SK-N-SH treated with all-trans-retinoic acid at 6 μM for 48 hours (cell line): Measurements from ENCODE around the gene RNF111.

ENCODE experiments used
- ATAC-seq: fragments of 200-7000 bp; cut with Tn5 transposase; 3 replicates; pipeline ENCODE4 v1.9.1; 2020; ENCODE audit warnings: mild to moderate bottlenecking, moderate library complexity
- ARNTL ChIP-seq: fragments of 450-650 bp; formaldehyde crosslinking; IDR thresholded peaks from 2 replicates; pipeline ENCODE4 v1.5.0; 2020; ENCODE audit warnings: low read depth, mild to moderate bottlenecking, moderate library complexity, borderline replicate concordance
- BACH2 ChIP-seq: fragments of 250-450 bp; sonication (Bioruptor Pico); IDR thresholded peaks from 2 replicates; pipeline ENCODE4 v1.9.0; 2021; ENCODE audit warnings: mild to moderate bottlenecking, borderline replicate concordance
- CREB5 ChIP-seq: fragments of 250-450 bp; sonication (Bioruptor Pico); IDR thresholded peaks from 2 replicates; pipeline ENCODE4 v1.5.1; 2020; ENCODE audit warnings: low read depth, mild to moderate bottlenecking, moderate library complexity
- CSDC2 ChIP-seq: fragments of 250-450 bp; sonication (Bioruptor Pico); IDR thresholded peaks from 2 replicates; pipeline ENCODE4 v1.5.0; 2020; ENCODE audit warnings: mild to moderate bottlenecking, moderate library complexity
- CSRNP3 ChIP-seq: fragments of 250-450 bp; sonication (Bioruptor Pico); IDR thresholded peaks from 2 replicates; pipeline ENCODE4 v1.5.1; 2021; ENCODE audit warnings: mild to moderate bottlenecking, moderate library complexity
- ESRRG ChIP-seq: fragments of 250-450 bp; sonication (Bioruptor Pico); IDR thresholded peaks from 2 replicates; pipeline ENCODE4 v1.6.1; 2021; ENCODE audit warnings: mild to moderate bottlenecking
- GLIS3 ChIP-seq: fragments of 250-450 bp; sonication (Bioruptor Pico); IDR thresholded peaks from 2 replicates; pipeline ENCODE4 v1.5.0; 2020; ENCODE audit warnings: mild to moderate bottlenecking, moderate library complexity
- ISL1 ChIP-seq: fragments of 250-450 bp; sonication (Bioruptor Pico); IDR thresholded peaks from 2 replicates; pipeline ENCODE4 v2.1.2; 2022; ENCODE audit warnings: mild to moderate bottlenecking, moderate library complexity
- OSR1 ChIP-seq: fragments of 250-450 bp; sonication (Bioruptor Pico); IDR thresholded peaks from 2 replicates; pipeline ENCODE4 v1.8.0; 2022; ENCODE audit warnings: moderate library complexity, mild to moderate bottlenecking, inconsistent platforms
- PATZ1 ChIP-seq: fragments of 250-450 bp; sonication (Bioruptor Pico); IDR thresholded peaks from 2 replicates; pipeline ENCODE4 v1.8.0; 2020; ENCODE audit warnings: mild to moderate bottlenecking, moderate library complexity, borderline replicate concordance
- POU6F1 ChIP-seq: fragments of 250-450 bp; sonication (Bioruptor Pico); IDR thresholded peaks from 2 replicates; pipeline ENCODE4 v1.8.0; 2021; ENCODE audit warnings: low read depth, mild to moderate bottlenecking, moderate library complexity, borderline replicate concordance
- PPARA ChIP-seq: fragments of 250-450 bp; sonication (Bioruptor Pico); IDR thresholded peaks from 2 replicates; pipeline ENCODE4 v1.5.0; 2020; ENCODE audit warnings: mild to moderate bottlenecking, borderline replicate concordance
- RARB ChIP-seq: fragments of 250-450 bp; sonication (Bioruptor Pico); IDR thresholded peaks from 2 replicates; pipeline ENCODE4 v1.8.0; 2021; ENCODE audit warnings: mild to moderate bottlenecking, moderate library complexity
- SNAI2 ChIP-seq: fragments of 250-450 bp; sonication (Bioruptor Pico); IDR thresholded peaks from 2 replicates; pipeline ENCODE4 v1.5.0; 2020; ENCODE audit warnings: mild to moderate bottlenecking, moderate library complexity
- TCF4 ChIP-seq: fragments of 250-450 bp; sonication (Bioruptor Pico); IDR thresholded peaks from 2 replicates; pipeline ENCODE4 v1.8.0; 2021; ENCODE audit warnings: mild to moderate bottlenecking, moderate library complexity, borderline replicate concordance
- TOX ChIP-seq: fragments of 250-450 bp; sonication (Bioruptor Pico); IDR thresholded peaks from 2 replicates; pipeline ENCODE4 v1.8.0; 2021; ENCODE audit warnings: mild to moderate bottlenecking, moderate library complexity, borderline replicate concordance
- TSHZ2 ChIP-seq: fragments of 250-450 bp; sonication (Bioruptor Pico); IDR thresholded peaks from 2 replicates; pipeline ENCODE4 v1.5.0; 2020; ENCODE audit warnings: mild to moderate bottlenecking, moderate library complexity
- ZFP3 ChIP-seq: fragments of 250-450 bp; sonication (Bioruptor Pico); IDR thresholded peaks from 2 replicates; pipeline ENCODE4 v1.5.0; 2020; ENCODE audit warnings: mild to moderate bottlenecking, moderate library complexity
- ZFP30 ChIP-seq: fragments of 450-650 bp; formaldehyde crosslinking; IDR thresholded peaks from 2 replicates; pipeline ENCODE4 v1.5.0; 2022; ENCODE audit warnings: mild to moderate bottlenecking, moderate library complexity
- ZNF565 ChIP-seq: fragments of 450-650 bp; formaldehyde crosslinking; conservative IDR thresholded peaks from 2 replicates; pipeline ENCODE4 v1.5.0; 2020; ENCODE audit warnings: low read depth, mild to moderate bottlenecking, moderate library complexity
- ZNF8 ChIP-seq: fragments of 450-650 bp; formaldehyde crosslinking; IDR thresholded peaks from 2 replicates; pipeline ENCODE4 v1.5.0; 2020; ENCODE audit warnings: mild to moderate bottlenecking, moderate library complexity

RNF111 gene

GRCh38 chr15:59060348-59060747 lies 72.9 kb downstream of the RNF111 start (continued):
- TF ChIP-seq TSHZ2 (CRISPR knock-in tag), result no peak
- no peak for TF ChIP-seq ZFP30
- no peak for TF ChIP-seq OSR1
- TF ChIP-seq TCF4 (CRISPR knock-in tag), result no peak
- TF ChIP-seq ISL1 (CRISPR knock-in tag), result no peak
- no peak for TF ChIP-seq PPARA (CRISPR knock-in tag)
- TF ChIP-seq ZNF565 (CRISPR knock-in tag), result no peak

- no peak for ATAC-seq
- no peak for TF ChIP-seq ESRRG (CRISPR knock-in tag)
- no peak for TF ChIP-seq PATZ1 (CRISPR knock-in tag)
- TF ChIP-seq POU6F1, result no peak
- TF ChIP-seq GLIS3 (CRISPR knock-in tag), result no peak
- no peak for TF ChIP-seq CSRNP3 (CRISPR knock-in tag)
- no peak for TF ChIP-seq TCF4 (CRISPR knock-in tag)
- TF ChIP-seq CREB5, result no peak
- no peak for TF ChIP-seq PPARA (CRISPR knock-in tag)
- TF ChIP-seq BACH2, result no peak
- TF ChIP-seq TOX, result no peak
- TF ChIP-seq TSHZ2 (CRISPR knock-in tag), result no peak
- TF ChIP-seq CSDC2 (CRISPR knock-in tag), result no peak
- TF ChIP-seq ZNF8, result no peak
- no peak for TF ChIP-seq ZNF565 (CRISPR knock-in tag)
- no peak for TF ChIP-seq ISL1 (CRISPR knock-in tag)
- no peak for TF ChIP-seq RARB (CRISPR knock-in tag)
- no peak for TF ChIP-seq OSR1
- TF ChIP-seq ARNTL, result no peak
- no peak for TF ChIP-seq ZFP3 (CRISPR knock-in tag)
- TF ChIP-seq SNAI2, result no peak
These were observed 75.6 kb downstream of the RNF111 start for GRCh38 chr15:59063042-59063441.
